ENCODE results near the gene NKX2-1.
A peak's percentile ranks its signal among the peaks of the same experiment; 100 is the strongest.
"Not testable (repeated sequence)": the region's sequence is repeated elsewhere in the genome, so short reads cannot be mapped to it uniquely, and the experiment has no call there.

NKX2-1 gene

DNA sequence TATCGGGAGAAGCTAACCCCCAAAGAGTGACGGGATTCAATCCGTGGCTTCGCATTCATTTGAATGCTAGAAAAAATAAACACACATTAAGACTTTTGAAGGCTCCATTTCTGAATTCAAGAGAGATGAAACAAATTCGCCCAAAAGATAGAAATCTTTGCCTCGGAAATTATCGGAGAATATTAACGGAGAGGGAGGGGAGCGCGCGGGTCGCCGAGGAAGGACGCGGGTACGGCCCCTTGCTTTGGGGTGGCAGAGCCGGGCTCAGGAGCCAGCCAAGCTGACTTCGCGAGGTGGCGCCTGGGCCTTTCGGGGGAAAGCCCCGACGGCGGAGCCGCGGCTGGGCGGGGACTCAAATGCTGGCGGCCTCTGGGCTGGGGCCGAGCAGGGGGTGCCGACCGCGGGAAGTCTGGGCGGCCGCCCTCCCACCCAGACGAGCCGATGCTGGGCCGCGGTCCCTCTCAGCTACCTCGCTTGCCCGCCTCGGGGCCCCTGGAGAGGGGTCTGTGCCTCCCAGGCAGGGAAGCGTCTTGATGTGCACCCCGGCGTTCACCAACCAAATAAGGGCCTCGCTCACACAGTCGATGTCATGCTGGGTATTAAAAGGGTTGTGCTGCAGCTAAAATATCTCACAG lies 14.7 kb downstream of the NKX2-1 start:
- no peak for DNase-seq

DNA sequence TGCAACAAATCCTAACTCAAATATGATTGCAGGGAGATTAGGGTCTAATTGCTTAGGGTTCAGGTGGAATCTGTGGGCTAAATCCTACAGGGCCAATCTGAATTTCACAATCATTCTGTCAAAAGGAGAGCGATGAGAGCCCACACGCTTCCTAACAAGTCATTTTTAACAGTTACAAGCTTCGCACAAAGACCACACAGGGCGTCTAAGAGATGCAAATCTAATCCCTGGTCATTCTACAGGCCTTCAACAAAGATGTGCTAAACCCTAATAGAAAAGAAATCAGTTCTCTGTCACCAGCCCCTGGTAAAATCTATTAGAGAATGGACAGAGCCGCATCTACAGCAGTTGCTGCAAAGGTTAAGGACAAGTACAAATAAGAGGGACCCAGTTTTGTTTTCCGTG lies 15.3 kb downstream of the NKX2-1 start:
- DNase-seq = no peak

DNA sequence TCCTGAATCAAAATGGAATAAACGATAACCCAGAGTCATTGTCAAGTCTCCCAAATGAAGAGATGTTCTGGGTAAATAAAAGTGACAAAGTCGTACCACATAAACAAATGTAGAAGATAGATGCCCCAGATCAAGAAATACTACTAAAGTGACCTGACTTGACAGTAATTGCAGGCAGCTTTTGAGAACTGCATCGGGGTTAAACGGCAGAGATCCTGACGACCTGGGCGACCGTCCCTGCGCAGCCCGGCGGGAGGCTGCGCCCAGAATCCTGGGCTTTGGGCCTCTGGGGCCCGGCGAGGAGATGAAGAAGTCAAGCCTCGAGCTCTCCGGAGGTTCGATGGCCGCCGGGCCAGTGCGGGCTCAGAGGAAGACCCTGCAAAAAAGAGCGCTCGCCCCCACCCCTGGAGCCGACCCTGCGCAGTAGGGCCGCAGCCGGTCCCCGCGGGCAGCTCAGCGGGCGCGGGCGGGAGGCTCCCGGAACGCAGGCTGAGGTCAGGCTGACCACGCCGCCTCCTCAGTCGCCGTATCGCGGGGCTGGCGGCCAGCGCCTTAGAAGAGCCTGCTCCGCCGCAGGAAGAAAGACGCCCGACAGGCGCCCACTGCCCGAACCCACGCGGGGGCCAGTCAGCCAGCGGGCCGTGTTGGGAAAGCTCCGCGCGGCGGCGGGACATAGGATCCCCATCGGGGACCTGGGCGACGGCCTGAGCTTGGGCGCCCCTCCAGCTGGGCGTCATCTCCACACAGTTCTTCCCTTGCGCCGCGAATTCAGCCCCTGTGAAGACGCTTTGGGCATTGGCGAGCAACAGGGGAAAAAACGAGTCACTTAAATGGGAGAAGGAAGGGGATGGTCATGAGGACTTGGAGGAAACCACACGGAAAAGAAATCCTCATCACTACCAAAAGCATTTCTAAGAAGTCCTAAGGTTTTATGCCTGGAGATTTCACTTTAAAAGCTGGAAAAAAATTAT lies 16.0 kb downstream of the NKX2-1 start:
- DNase-seq = no peak

DNA sequence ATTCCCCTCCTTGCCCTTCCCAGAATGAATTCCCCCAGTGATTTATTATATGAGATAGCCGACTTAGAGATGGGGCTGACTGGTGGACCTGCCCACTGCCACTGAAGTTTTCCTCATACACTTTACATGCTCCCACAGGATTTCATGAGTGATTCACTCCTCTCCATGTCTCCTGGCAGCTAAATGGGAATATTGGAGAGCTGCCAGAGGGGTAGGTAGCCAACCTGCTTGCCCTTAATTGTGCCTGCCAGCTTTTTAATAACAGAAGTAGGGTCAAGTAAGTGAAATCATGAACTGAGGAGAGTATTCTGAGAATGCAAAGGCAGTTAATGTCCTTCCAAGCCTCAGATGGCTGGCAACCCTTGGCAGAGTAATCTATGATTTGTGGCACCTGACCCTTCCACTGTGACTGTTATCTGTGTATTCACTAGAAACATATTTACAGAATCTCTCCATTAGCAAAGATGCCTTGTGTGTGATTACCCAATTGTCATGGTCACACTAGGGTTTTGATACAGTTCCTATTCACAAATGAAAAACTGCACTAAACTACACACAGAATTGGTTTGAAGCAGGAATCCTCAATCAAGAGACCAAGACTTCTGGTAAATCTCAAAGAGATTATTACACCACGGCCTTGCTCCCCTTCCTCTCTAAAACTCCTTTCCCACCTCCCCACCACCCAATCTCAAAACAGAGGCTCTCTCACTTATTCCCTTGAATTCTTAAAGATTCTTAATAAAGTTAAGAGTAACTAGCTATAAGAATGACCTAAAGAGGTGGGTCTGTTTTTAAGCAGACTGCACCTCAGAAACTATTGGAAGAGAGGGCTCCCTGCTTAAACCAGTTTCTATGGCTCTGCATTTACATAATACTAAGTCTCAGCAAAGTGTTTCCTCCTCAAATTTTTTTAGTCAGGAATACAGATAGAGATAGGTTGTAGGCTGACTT lies 17.2 kb downstream of the NKX2-1 start:
- no peak for DNase-seq

DNA sequence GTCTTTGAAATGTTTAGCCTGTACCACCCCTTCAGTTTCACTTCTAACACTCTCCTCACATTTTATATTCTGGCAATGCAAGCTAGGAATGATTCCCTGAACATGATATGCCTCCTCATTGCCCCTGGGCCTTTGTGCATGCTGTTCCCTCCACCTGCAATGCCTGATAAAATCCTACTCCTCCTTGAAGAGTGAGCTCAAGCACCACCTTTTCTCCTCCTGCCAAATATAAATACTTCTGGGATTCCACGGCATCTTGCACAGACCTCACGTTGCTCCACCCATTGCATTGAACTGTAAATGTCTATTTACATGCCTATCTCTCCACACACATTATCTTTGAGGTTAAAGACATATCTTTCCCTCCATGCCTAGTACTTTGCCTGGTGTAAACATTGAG lies 21.1 kb downstream of the NKX2-1 start:
- DNase-seq = no peak

DNA sequence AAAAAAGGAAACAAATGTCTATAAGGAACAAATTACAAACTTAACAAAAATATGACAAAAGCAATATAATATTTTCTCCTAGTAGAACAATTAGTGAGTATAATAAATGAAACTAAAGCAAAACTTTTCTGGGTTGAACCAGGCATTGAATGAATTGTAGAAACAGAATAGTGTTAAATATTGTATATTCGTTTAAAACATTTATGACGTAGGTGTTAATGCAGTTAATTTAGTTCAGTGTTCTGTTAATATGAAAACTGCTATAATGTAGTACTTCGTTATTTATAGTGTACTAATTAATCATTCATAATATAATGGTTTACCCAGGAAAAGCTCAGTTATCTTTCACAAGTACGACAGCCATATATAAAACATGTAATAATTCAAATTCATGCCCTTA lies 23.7 kb downstream of the NKX2-1 start:
- DNase-seq = no peak

DNA sequence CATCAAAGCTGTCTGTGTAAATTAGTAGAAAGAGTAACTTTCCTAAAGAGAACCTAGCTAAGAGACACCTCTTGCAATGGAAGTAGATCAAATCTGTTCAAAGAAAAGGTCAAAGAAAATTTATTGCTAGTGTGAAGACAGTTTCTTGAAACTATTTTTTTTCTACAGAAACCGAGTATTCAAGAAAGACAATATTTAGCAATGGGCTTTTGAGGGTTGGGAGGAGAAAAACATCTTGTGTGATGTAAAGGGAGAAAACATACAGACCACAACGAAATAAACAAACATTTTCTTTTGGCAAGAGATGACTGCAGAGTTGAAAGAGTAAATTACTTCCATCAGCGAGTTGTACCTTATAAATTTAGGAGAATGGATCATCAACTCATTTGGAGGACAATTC lies 24.4 kb downstream of the NKX2-1 start:
- no peak for DNase-seq

DNA sequence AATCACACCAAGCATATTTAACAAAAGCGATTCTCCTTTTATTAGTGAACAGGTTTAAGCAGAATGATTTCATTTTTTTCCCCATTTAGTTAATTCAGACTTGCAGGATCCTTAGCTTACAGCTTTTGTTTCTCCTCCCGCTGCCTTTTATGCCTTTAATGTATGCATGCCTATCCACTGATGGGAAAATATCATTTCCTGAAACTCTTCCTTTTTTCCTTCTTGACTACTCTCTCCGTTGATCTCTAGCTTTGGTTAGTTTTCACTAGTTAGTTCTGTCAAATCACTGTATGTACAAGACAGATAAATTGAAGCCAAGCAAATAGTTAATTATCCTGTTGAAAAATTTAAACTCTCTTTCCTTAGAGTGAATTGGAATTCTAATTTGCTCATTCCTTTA lies 26.3 kb downstream of the NKX2-1 start:
- no peak for DNase-seq

DNA sequence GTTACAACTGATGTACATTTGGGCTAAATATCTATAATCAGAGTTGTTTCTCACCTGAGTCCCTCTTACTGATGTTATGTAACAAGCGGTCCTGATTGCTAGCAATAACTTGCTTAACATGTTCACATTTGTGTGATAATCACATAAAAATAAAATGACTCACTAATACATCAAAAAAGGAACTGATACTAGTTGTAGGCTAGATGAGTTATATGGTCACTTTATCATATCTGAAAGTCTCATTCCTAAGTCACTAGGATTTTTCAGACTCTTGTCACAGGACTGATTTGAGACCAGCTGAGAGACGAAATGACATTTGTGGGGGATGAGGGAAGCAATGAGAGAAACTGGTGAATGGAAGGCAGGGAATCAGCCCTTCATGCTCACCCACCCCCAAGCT lies 34.3 kb downstream of the NKX2-1 start:
- DNase-seq = no peak

DNA sequence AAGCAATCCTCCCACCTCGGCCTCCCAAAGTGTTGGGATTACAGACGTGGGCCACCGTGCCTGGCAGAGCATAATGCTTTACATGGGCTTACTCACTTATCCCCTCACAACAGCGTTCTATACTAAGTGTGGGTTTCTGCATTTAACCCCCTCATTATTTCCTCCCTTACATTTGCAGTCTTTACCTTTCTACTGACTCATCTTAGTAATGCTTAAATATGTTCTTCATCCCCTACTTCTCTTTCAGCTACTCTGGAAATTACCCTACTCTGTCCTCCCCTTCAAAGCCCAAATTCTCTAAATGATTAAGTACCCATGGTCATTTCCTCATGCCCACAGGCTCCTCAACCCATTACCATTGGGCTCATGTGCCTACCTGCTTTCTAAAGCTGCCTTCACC lies 40.7 kb downstream of the NKX2-1 start:
- no peak for DNase-seq

DNA sequence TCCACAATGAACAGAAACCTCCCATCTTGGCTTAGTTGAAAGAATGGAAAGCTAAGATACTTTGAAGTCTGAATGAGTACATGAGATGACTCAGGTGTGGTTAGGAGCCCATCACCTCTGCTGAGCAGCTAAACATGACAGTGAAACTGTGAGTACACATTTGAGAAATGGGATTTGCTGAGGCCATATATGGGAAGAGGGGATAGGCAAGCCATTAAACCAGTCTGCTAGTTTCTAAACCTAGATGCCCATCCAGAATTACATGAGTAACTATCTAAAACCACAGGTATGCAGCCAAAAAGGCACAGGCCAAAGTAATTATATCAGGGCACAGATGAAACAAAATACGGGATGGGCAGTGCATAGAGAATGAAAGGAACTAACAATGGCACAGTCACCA lies 41.2 kb downstream of the NKX2-1 start:
- DNase-seq = no peak

DNA sequence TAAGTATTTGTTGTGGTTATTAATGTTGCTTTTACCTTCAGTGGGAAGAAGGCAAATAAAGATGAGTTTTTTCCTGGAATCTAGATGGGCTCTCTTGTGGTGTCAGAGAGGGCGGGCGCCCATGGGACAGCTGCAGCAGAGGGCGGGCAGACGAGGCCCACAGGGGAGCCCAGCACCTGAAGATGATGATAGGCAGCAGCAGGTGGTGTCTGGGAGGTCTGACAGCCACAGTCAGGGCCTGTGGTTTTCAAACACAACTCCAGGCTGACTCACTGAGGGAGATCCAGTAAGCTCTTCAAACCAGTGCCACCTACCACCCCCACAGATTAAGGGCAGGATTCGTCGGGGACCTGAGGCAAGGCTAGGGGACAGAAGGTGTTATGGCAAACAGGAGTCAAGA lies 42.8 kb downstream of the NKX2-1 start:
- DNase-seq = peak; percentile 1

DNA sequence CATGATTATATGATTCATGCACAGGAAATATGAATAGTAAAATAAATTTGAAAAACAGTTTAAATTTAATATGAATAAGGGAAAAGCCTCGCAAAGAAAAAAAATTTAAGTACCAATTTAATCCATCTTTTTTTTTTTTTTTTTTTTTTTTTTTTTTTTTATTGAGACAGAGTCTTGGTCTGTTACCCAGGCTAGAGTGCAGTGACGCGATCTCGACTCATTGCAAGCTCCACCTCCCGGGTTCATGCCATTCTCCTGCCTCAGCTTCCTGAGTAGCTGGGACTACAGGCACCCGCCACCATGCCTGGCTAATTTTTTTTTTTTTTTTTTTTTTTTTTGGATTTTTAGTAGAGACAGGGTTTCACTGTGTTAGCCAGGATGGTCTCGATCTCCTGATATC lies 44.0 kb downstream of the NKX2-1 start:
- DNase-seq = not testable (repeated sequence)

DNA sequence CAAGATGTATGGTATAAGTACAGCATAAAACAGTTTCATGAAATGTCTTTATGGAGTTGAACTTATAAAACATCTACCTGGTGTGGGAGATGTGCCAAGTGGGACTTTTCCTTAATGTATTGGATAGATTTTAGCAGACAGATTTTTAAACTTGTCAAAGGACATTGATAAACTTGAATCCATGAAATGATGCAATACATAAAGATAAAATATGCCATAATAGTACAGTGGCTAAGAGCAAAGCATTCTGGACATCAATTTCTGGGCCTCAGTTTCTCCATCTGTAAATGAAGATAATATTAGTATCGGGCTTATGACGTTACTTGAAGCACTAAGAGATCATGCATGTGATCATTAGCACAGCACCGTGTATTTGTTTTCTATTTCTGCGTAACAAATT lies 45.4 kb downstream of the NKX2-1 start:
- DNase-seq = no peak

DNA sequence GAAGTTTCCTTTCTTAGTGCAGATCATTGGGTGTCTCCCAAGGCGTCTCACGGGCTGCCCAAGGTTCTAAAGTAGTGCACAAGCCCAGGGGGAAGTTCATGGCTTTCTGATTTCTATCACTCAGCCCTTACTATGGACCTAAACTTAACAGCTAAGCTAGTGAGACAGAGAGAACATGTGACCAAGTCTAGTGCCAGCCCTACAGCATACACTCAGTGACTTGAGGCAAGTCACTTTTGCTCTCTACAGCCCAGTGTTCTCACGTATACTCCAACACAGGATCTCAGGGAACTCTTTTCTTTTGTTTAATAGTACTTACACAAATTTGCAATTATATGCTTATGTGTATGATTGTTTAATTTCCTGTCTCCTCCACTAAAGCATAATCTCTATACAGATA lies 48.6 kb downstream of the NKX2-1 start:
- DNase-seq = no peak

DNA sequence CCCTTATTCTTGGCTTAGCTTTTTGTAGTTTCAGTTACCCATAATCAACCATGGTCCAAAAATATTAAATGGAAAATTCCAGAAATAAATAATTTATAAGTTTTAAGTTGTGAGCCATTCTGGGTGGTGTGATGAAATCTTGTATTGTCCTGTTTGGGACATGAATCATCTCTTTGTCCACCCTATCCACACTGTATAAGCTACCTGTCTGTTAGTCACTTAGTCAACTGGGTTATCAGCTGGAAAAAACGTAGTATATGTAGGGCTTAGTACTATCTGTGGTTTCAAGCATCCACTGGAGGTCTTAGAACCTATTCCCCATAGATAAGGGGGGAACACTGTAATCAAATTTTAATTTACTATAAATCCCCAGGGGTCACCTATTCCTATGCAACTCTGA lies 52.7 kb downstream of the NKX2-1 start:
- no peak for DNase-seq
